ENCODE data around the gene TSPEAR.

GRCh38 chr21:44759628-44760285 lies 48.4 kb upstream of the TSPEAR start:
- TF ChIP-seq FOXA1 (IDR thresholded peaks at IDR 0.05) (no peak), FOXM1 (IDR thresholded peaks at IDR 0.05; ENCODE audit: borderline replicate concordance) (no peak), ELF4 (IDR thresholded peaks at IDR 0.05) (no peak), FOXK2 (IDR thresholded peaks at IDR 0.05) (no peak), ZNF384 (IDR thresholded peaks at IDR 0.05) (no peak)

Measured in HEK293T (cell line).